ENCODE results near the gene WWOX. TPM values are rescaled to one million over a fixed set of nuclear protein-coding genes. Genes with fewer than 3 reads are reported as not detected.
A peak's percentile ranks its signal among the peaks of the same experiment; 100 is the strongest.

The WWOX gene
- total RNA-seq, 3 donors from 2014 or later = 11.7 to 18.0 (median 13.8) TPM

- intact Hi-C loops (cut with DNase I, micrococcal nuclease) = no loop called here
- Histone ChIP-seq H3K9me3 (no peaks in the 10 kb centered on the region), H3K4me3 (no peak overlapping the region), H3K36me3 (ENCODE audit: low read depth) (no peaks in the 10 kb centered on the region), H3K4me1 (ENCODE audit: low read depth) (no peaks in the 10 kb centered on the region)
- peak; percentile 25 for ATAC-seq
- DNase-seq = no peak
- TF ChIP-seq CTCF (IDR thresholded peaks at IDR 0.05) = no peak
These were observed 885.5 kb downstream of the WWOX start for GRCh38 chr16:78984887-78985464.

GRCh38 chr16:78985716-78986605 lies 886.5 kb downstream of the WWOX start:
- TF ChIP-seq CTCF (IDR thresholded peaks at IDR 0.05) = no peak

GRCh38 chr16:78987666-78988065 lies 888.2 kb downstream of the WWOX start:
- no peak for DNase-seq
- ATAC-seq = no peak
- TF ChIP-seq CTCF (IDR thresholded peaks at IDR 0.05) = no peak
- intact Hi-C loops (cut with DNase I, micrococcal nuclease) = no loop called here
- no peaks in the 10 kb centered on the region for H3K9me3 ChIP-seq
- H3K4me3 ChIP-seq = no peak overlapping the region
- H3K4me1 ChIP-seq (ENCODE audit: low read depth) = no peaks in the 10 kb centered on the region
- no peaks in the 10 kb centered on the region for H3K36me3 ChIP-seq (ENCODE audit: low read depth)

More at GRCh38 chr16:78985716-78986605, 886.5 kb downstream of the WWOX start:
- H3K4me3 ChIP-seq = no peak overlapping the region
- intact Hi-C loops (cut with DNase I, micrococcal nuclease) = no loop called here
- DNase-seq (no peak), ATAC-seq (no peak)
- H3K4me1 ChIP-seq (ENCODE audit: low read depth) = no peaks in the 10 kb centered on the region
- no peaks in the 10 kb centered on the region for H3K36me3 ChIP-seq (ENCODE audit: low read depth)
- H3K9me3 ChIP-seq = no peaks in the 10 kb centered on the region

- ATAC-seq (no peak), DNase-seq (no peak)
- H3K9me3 ChIP-seq = no peaks in the 10 kb centered on the region
- intact Hi-C loops (cut with DNase I, micrococcal nuclease) = no loop called here
- no peak for TF ChIP-seq CTCF (IDR thresholded peaks at IDR 0.05)
- H3K4me1 ChIP-seq (ENCODE audit: low read depth) = no peaks in the 10 kb centered on the region
- no peak overlapping the region for H3K4me3 ChIP-seq
- no peaks in the 10 kb centered on the region for H3K36me3 ChIP-seq (ENCODE audit: low read depth)
These were observed 889.0 kb downstream of the WWOX start for GRCh38 chr16:78988361-78988969.

- Histone ChIP-seq H3K4me3 (no peak overlapping the region), H3K36me3 (ENCODE audit: low read depth) (no peaks in the 10 kb centered on the region), H3K9me3 (no peaks in the 10 kb centered on the region), H3K4me1 (ENCODE audit: low read depth) (no peaks in the 10 kb centered on the region)
- DNase-seq (no peak), ATAC-seq (no peak)
- intact Hi-C loops (cut with DNase I, micrococcal nuclease) = no loop called here
- no peak for TF ChIP-seq CTCF (IDR thresholded peaks at IDR 0.05)
These were observed 890.9 kb downstream of the WWOX start for GRCh38 chr16:78990309-78990701.
